A549 (cell line): ENCODE results near the gene ACIN1.

Experiments used
- CTCF ChIP-seq: fragments of >200 bp; sonication (Bioruptor Twin); formaldehyde crosslinking; IDR thresholded peaks from 3 replicates; pipeline ENCODE4 v1.5.1; 2016
- E2F6 ChIP-seq: IDR thresholded peaks from 2 replicates; pipeline ENCODE4 v1.6.1; 2012; ENCODE audit warnings: low read depth, borderline replicate concordance
- EP300 ChIP-seq, 2 experiments: fragments of >200 bp; sonication (Bioruptor Twin); formaldehyde crosslinking; IDR thresholded peaks; 2 replicates in 1 of 2; 3 replicates in 1 of 2; pipeline ENCODE4 v1.6.1; 2016 to 2017
- POLR2A ChIP-seq: IDR thresholded peaks from 2 replicates; pipeline ENCODE4 v1.6.1; 2012; ENCODE audit warnings: mild to moderate bottlenecking, low read length

- TF ChIP-seq CTCF = no peak
- TF ChIP-seq E2F6 = no peak
- no peak for TF ChIP-seq POLR2A
- no peak for TF ChIP-seq EP300 (IDR thresholded peaks at IDR 0.05)
These were observed 41.7 kb upstream of the ACIN1 start for GRCh38 chr14:23136566-23137133.
